ENCODE data around the gene NUBP2.

Gene NUBP2

GRCh38 chr16:1831186-1832075 is 48.7 kb downstream of the NUBP2 start:
- DNase-seq = no peak

GRCh38 chr16:1832838-1833454 is 50.2 kb downstream of the NUBP2 start:
- DNase-seq = no peak

- no peak for DNase-seq
Observed at GRCh38 chr16:1834096-1834495, 51.3 kb downstream of the NUBP2 start.
